Measurements from ENCODE around the gene SCARB1. TPM values are rescaled to one million over a fixed set of nuclear protein-coding genes. Genes with fewer than 3 reads are reported as not detected.

Gene SCARB1
- total RNA-seq, 1 donor from 2014 or later = 6.6 TPM

DNA sequence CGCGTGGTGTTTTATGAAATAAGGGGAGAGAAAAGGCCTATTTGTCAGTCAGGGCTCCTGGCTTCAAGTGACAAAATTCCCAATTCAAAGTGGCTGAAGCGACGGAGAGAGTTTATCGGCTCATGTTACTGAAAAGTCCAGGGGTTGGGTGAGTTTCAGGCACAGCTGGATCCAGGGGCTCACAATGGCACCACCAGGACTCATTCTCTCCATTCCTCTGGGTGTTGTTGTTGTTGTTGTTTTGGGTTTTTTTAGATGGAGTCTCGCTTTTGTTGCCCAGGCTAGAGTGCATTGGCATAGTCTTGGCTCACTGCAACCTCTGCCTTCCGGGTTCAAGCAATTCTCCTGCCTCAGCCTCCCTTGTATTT, 119.4 kb downstream of the SCARB1 start:
- Histone ChIP-seq H3K36me3 (ENCODE audit: control insufficient read depth, insufficient read depth, low read length) (no peaks in the 10 kb centered on the region), H3K27me3 (ENCODE audit: control insufficient read depth, insufficient read depth, low read length) (no peaks in the 10 kb centered on the region), H3K4me3 (ENCODE audit: low read depth, low read length) (no peak overlapping the region)
- FAIRE-seq = no peak
- TF ChIP-seq, protein P1, sequence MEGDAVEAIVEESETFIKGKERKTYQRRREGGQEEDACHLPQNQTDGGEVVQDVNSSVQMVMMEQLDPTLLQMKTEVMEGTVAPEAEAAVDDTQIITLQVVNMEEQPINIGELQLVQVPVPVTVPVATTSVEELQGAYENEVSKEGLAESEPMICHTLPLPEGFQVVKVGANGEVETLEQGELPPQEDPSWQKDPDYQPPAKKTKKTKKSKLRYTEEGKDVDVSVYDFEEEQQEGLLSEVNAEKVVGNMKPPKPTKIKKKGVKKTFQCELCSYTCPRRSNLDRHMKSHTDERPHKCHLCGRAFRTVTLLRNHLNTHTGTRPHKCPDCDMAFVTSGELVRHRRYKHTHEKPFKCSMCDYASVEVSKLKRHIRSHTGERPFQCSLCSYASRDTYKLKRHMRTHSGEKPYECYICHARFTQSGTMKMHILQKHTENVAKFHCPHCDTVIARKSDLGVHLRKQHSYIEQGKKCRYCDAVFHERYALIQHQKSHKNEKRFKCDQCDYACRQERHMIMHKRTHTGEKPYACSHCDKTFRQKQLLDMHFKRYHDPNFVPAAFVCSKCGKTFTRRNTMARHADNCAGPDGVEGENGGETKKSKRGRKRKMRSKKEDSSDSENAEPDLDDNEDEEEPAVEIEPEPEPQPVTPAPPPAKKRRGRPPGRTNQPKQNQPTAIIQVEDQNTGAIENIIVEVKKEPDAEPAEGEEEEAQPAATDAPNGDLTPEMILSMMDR (IDR thresholded peaks at IDR 0.05; ENCODE audit: insufficient read depth, low read length, severe bottlenecking) = no peak
- no peak for DNase-seq (ENCODE audit: low read depth)

DNA sequence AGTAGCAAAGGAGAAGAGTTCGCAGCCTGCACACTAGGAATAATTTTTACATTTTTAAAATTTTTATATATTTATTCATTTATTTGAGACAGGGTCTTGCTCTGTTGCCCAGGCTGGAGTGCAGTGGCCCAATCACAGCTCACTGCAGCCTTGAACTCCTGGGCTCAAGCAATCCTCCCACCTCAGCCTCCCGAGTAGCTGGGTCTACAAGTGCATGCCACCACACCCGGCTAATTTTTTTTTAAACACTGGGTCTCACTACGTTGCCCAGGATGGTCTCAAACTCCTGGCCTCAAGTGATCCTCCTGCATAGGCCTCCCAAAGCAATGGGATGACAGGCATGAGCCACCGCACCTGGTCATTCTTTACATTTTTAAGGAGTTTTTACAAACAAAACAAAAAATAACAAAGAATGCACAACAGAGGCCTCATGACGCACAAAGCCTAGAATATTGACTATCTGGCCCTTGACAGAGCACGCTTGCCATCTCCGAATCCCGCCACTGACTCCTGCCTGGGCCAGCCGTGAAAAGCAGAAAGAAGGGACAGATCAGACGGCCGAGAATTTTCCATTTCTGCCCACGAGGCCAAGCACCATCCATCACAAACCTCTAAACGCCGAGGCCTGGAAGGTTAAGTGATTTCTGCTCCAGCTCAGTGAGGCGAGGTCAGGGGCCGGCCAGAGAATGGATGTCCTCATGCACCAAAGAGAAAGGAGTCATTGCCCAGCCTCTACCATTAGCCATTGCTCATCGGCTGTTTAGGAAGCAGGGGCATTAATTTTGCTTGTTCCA, 120.0 kb downstream of the SCARB1 start:
- TF ChIP-seq, protein P1 (IDR thresholded peaks at IDR 0.05; ENCODE audit: insufficient read depth, low read length, severe bottlenecking) = no peak
- DNase-seq (ENCODE audit: low read depth) = no peak
- no peak overlapping the region for H3K4me3 ChIP-seq (ENCODE audit: low read depth, low read length)
- no peak for FAIRE-seq
- H3K27me3 ChIP-seq (ENCODE audit: control insufficient read depth, insufficient read depth, low read length) = no peaks in the 10 kb centered on the region
- H3K36me3 ChIP-seq (ENCODE audit: control insufficient read depth, insufficient read depth, low read length) = no peaks in the 10 kb centered on the region

DNA sequence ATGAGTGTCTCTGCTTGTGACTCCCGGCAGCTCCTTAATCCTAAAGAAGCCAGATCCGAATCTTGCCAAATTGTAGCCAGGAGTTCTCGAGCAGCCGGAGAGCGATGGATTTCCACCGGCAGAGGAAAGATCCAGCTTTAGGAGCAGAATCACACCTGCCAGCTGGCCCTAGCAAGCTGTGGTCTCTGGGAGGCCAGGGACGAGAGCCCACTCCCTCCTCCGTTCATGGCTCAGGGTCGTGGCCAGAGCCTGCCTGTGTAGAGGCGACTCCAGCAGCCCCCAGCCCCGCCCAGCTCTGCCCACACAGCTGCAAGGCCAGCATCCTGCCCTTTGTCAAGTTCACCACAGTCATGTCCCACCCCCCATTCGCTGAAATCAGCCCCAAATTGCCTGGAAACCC, 121.0 kb downstream of the SCARB1 start:
- Histone ChIP-seq H3K4me3 (ENCODE audit: low read depth, low read length) (no peak overlapping the region), H3K36me3 (ENCODE audit: control insufficient read depth, insufficient read depth, low read length) (no peaks in the 10 kb centered on the region), H3K27me3 (ENCODE audit: control insufficient read depth, insufficient read depth, low read length) (no peaks in the 10 kb centered on the region)
- no peak for DNase-seq (ENCODE audit: low read depth)
- FAIRE-seq = no peak
- TF ChIP-seq, protein P1 (IDR thresholded peaks at IDR 0.05; ENCODE audit: insufficient read depth, low read length, severe bottlenecking) = no peak

DNA sequence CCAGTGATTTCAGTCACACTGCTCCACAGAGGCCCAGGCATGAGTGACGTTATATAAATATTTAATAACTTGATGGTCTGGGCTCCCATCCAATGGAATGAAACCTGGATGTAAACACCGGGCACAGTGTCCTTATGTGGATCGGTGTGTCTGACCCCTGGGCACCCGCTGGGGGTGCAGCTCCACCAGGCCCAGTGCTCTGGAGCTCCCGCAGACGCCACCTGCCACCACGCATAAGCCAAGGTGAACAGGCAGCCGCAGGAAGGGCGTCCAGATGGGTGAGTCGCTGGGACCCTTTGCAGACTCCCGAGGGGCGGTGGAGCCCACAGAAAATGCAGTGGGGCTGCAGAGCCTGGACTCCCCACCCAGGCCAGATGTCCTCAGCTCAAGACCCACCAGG, 121.6 kb downstream of the SCARB1 start:
- no peaks in the 10 kb centered on the region for H3K36me3 ChIP-seq (ENCODE audit: control insufficient read depth, insufficient read depth, low read length)
- DNase-seq (ENCODE audit: low read depth) (no peak), FAIRE-seq (no peak)
- TF ChIP-seq, protein P1 (IDR thresholded peaks at IDR 0.05; ENCODE audit: insufficient read depth, low read length, severe bottlenecking) = no peak
- H3K4me3 ChIP-seq (ENCODE audit: low read depth, low read length) = no peak overlapping the region
- no peaks in the 10 kb centered on the region for H3K27me3 ChIP-seq (ENCODE audit: control insufficient read depth, insufficient read depth, low read length)

DNA sequence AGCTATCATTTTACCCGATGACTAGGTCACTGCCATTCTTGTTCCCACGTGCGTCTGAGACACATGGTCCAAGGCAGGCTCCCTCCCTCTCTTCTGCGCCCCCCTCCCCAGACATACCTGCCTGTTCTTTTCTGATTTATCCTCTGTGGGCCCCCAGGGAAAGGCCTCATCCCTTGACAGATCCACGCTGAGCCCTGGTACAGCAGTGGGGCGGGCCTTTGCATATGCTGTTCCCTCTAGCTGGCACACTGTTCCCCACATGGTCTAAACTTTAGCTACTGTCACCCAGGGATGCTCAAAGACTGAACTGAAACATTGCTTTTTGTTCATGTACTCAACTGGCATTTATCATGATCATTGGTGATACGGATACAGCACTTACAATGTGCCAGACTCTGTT, 122.5 kb downstream of the SCARB1 start:
- no peak for FAIRE-seq
- Histone ChIP-seq H3K4me3 (ENCODE audit: low read depth, low read length) (no peak overlapping the region), H3K36me3 (ENCODE audit: control insufficient read depth, insufficient read depth, low read length) (no peaks in the 10 kb centered on the region), H3K27me3 (ENCODE audit: control insufficient read depth, insufficient read depth, low read length) (no peaks in the 10 kb centered on the region)
- TF ChIP-seq, protein P1 (IDR thresholded peaks at IDR 0.05; ENCODE audit: insufficient read depth, low read length, severe bottlenecking) = no peak
- no peak for DNase-seq (ENCODE audit: low read depth)

DNA sequence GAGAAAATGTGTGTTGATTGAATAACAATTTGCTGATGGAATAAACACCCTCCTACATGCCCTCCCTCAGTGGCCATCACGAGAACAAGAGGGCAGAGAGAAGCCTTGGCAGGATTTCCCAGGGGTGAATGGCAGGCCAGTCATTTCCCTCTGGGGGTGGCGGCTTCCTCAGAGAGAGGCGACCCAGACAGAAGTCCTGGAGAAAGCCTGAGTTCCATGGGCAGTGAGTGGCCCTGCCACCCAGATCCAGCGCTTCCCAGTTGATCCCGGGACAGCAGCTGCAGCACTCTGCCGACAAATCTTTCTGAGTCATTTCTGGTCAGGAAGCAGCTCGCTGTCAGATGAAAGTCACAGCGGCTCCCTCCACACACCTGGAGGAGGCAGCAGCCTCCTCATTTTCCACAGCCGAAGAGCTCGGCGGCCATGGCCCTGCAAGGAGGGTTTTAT, 123.0 kb downstream of the SCARB1 start:
- no peaks in the 10 kb centered on the region for H3K27me3 ChIP-seq (ENCODE audit: control insufficient read depth, insufficient read depth, low read length)
- FAIRE-seq = no peak
- DNase-seq (ENCODE audit: low read depth) = peak; percentile 45

More for the DNA sequence above, 123.0 kb downstream of the SCARB1 start:
- H3K36me3 ChIP-seq (ENCODE audit: control insufficient read depth, insufficient read depth, low read length) = no peaks in the 10 kb centered on the region
- TF ChIP-seq, protein P1 (IDR thresholded peaks at IDR 0.05; ENCODE audit: insufficient read depth, low read length, severe bottlenecking) = peak; percentile 19
- no peak overlapping the region for H3K4me3 ChIP-seq (ENCODE audit: low read depth, low read length)
